Transverse colon (tissue), 4 donors: ENCODE data around the gene SMIM11. TPM values are rescaled to one million over a fixed set of nuclear protein-coding genes. Genes with fewer than 3 reads are reported as not detected.

Experiments
- DNase-seq: peaks from one replicate; pipeline ENCODE4 v3.0.0-alpha.2; 2019
- H3K27ac ChIP-seq, 4 donors: fragments of 200-600 bp; sonication (generic); 2 replicates each; pipeline ENCODE4 v1.5.1; 2016 to 2018; ENCODE audit warnings: inconsistent platforms in 4 of 4
- H3K27me3 ChIP-seq: fragments of 200-600 bp; sonication (generic); 2 replicates; pipeline ENCODE4 v1.5.1; 2017; ENCODE audit warnings: inconsistent platforms
- H3K36me3 ChIP-seq, 4 donors: fragments of 200-600 bp; sonication (generic); 2 replicates each; pipeline ENCODE4 v1.5.1; 2017 to 2019; ENCODE audit warnings: inconsistent platforms in 4 of 4
- H3K4me1 ChIP-seq, 4 donors: fragments of 200-600 bp; sonication (generic); 2 replicates each; pipeline ENCODE4 v1.5.1; 2017 to 2020; ENCODE audit warnings: inconsistent platforms in 4 of 4
- H3K4me3 ChIP-seq, 4 donors: fragments of 200-600 bp; sonication (generic); 1 replicate in 1 of 4; 2 replicates in 3 of 4; pipeline versions ENCODE4 v1.5.1 to v1.6.1; 2017 to 2019; ENCODE audit warnings: inconsistent platforms in 4 of 4
- H3K9me3 ChIP-seq, 2 donors: fragments of 200-600 bp; sonication (generic); 2 replicates each; pipeline ENCODE4 v1.5.1; 2017 to 2019; ENCODE audit warnings: inconsistent platforms in 2 of 2
- CTCF ChIP-seq, 5 experiments: fragments of 200-600 bp in 3 of 5; fragments of 450-650 bp in 2 of 5; sonication (generic) in 3 of 5; IDR thresholded peaks; 1 replicate in 2 of 5; 2 replicates in 3 of 5; pipeline ENCODE4 v1.5.1; 2016 to 2017; ENCODE audit warnings: antibody characterized with exemption in 5 of 5, inconsistent platforms in 3 of 5, mild to moderate bottlenecking in 2 of 5, moderate library complexity in 1 of 5
- EP300 ChIP-seq: sonication (generic); formaldehyde crosslinking; IDR thresholded peaks from one replicate; pipeline ENCODE4 v1.6.1; 2017; ENCODE audit warnings: antibody characterized with exemption, low read depth
- POLR2A ChIP-seq: fragments of 450-650 bp; IDR thresholded peaks from one replicate; pipeline ENCODE4 v1.6.1; 2016; ENCODE audit warnings: antibody characterized with exemption, mild to moderate bottlenecking, moderate library complexity
- POLR2AphosphoS5 ChIP-seq, 3 donors: sonication (generic); formaldehyde crosslinking; IDR thresholded peaks; one replicate each; pipeline ENCODE4 v1.6.1; 2016; ENCODE audit warnings: antibody characterized with exemption in 3 of 3
- WGBS, 2 donors: methylation state at CpG; one replicate each; pipeline ENCODE4 v1.1.5; 2018; ENCODE audit warnings: low coverage in 1 of 2; 5-methylcytosine and 5-hydroxymethylcytosine counted together
- in situ Hi-C, 4 donors: fragments of 200-750 bp; cut with MboI; loops; one replicate each; pipeline versions ENCODE4 v1.15.0 to v1.15.1; 2017; ENCODE audit warnings: low sequenced_read_pairs in 3 of 4, low pct_ligation_motif_present in 1 of 4, low pct_unique_long_range_greater_than_20kb in 1 of 4
- intact Hi-C: fragments of 100-400 bp; cut with DNase I; formaldehyde crosslinking; loops from one replicate; pipeline ENCODE4 v1.15.1; 2023; ENCODE audit warnings: low total_unique reads
- total RNA-seq, 4 donors: library from RNA; depleted of rRNA; stranded (reverse); fragments of >200 nt; gene quantifications; one replicate each; pipeline ENCODE4 v1.1.0, GENCODE V29; 2016

SMIM11 gene
- total RNA-seq, 4 donors from 2014 or later, result 2.2 to 11.7 (median 5.1) TPM

GRCh38 chr21:34338226-34338625, 37.1 kb upstream of the SMIM11 start:
- Histone ChIP-seq H3K4me3 (no peak overlapping the region), H3K4me1 (peaks cover 0 to 5% (median 0%) of the 10 kb centered on the region in 4 donors), H3K36me3 (no peaks in the 10 kb centered on the region), H3K27ac (no peak overlapping the region), H3K27me3 (no peaks in the 10 kb centered on the region), H3K9me3 (no peaks in the 10 kb centered on the region)
- TF ChIP-seq EP300 (no peak), CTCF (IDR thresholded peaks at IDR 0.05) (no peak), POLR2A (no peak), POLR2AphosphoS5 (IDR thresholded peaks at IDR 0.05) (no peak)
- WGBS, 2 donors, result 80 to 89% methylated on average over 1 to 8 of the region's 8 CpGs
- intact Hi-C loops (no loop called here), in situ Hi-C loops (no loop called here)
- no peak for DNase-seq

- in situ Hi-C loops (no loop called here), intact Hi-C loops (no loop called here)
- DNase-seq, result no peak
- no peak overlapping the region for H3K4me3 ChIP-seq
- H3K27ac ChIP-seq, result no peak overlapping the region
- no peaks in the 10 kb centered on the region for H3K9me3 ChIP-seq
- H3K27me3 ChIP-seq, result no peaks in the 10 kb centered on the region
- TF ChIP-seq CTCF (IDR thresholded peaks at IDR 0.05) (no peak), POLR2AphosphoS5 (IDR thresholded peaks at IDR 0.05) (no peak), POLR2A (no peak), EP300 (no peak)
- 68 to 88% methylated on average over 1 to 3 of the region's 3 CpGs for WGBS, 2 donors
- H3K4me1 ChIP-seq, result peaks cover 0 to 5% (median 0%) of the 10 kb centered on the region in 4 donors
- no peaks in the 10 kb centered on the region for H3K36me3 ChIP-seq
Observed at GRCh38 chr21:34340061-34340460, 35.2 kb upstream of the SMIM11 start.

- no peak for TF ChIP-seq CTCF (IDR thresholded peaks at IDR 0.05)
Observed at GRCh38 chr21:34342476-34342875, 32.8 kb upstream of the SMIM11 start.

GRCh38 chr21:34343347-34343746, 32.0 kb upstream of the SMIM11 start:
- in situ Hi-C loops (no loop called here), intact Hi-C loops (no loop called here)
- H3K4me3 ChIP-seq, result no peak overlapping the region
- TF ChIP-seq EP300 (no peak), CTCF (IDR thresholded peaks at IDR 0.05) (no peak), POLR2AphosphoS5 (IDR thresholded peaks at IDR 0.05) (no peak), POLR2A (no peak)
- DNase-seq, result no peak
- no peaks in the 10 kb centered on the region for H3K9me3 ChIP-seq
- peaks cover 0 to 12% (median 6%) of the 10 kb centered on the region in 4 donors for H3K4me1 ChIP-seq
- no peak overlapping the region for H3K27ac ChIP-seq
- 91% methylated on average over 7 of the region's 7 CpGs; no CpG with 5 or more reads in 1 of the 2 donors for WGBS, 2 donors
- no peaks in the 10 kb centered on the region for H3K36me3 ChIP-seq
- H3K27me3 ChIP-seq, result no peaks in the 10 kb centered on the region

More at GRCh38 chr21:34342476-34342875, 32.8 kb upstream of the SMIM11 start:
- in situ Hi-C loops, result no loop called here
- 88 to 92% methylated on average over 3 to 5 of the region's 5 CpGs for WGBS, 2 donors
- H3K27me3 ChIP-seq, result no peaks in the 10 kb centered on the region
- H3K27ac ChIP-seq, result no peak overlapping the region
- intact Hi-C loops, result no loop called here
- H3K36me3 ChIP-seq, result no peaks in the 10 kb centered on the region
- DNase-seq, result no peak
- no peak overlapping the region for H3K4me3 ChIP-seq
- H3K4me1 ChIP-seq, result peaks cover 0 to 12% (median 8%) of the 10 kb centered on the region in 4 donors
- H3K9me3 ChIP-seq, result no peaks in the 10 kb centered on the region
